ENCODE data around the gene ANO1. TPM values are rescaled to one million over a fixed set of nuclear protein-coding genes. Genes with fewer than 3 reads are reported as not detected.

The ANO1 gene
- polyA plus RNA-seq, 1 of the 3 experiments (the other 2 are of a cell fraction) = not detected

- no peak overlapping the region for H3K4me3 ChIP-seq (ENCODE audit: low read depth in 2 of 2, low read length in 1 of 2)
- no peaks in the 10 kb centered on the region for H3K9me3 ChIP-seq
- H3K4me1 ChIP-seq (ENCODE audit: control insufficient read depth in 1 of 2, insufficient read depth in 2 of 2, low read depth in 1 of 2, low read length in 1 of 2) = no peaks in the 10 kb centered on the region
- H3K4me2 ChIP-seq = no peak overlapping the region
- DNase-seq = no peak
- no peaks in the 10 kb centered on the region; the same call in 1 of the 2 replicates for H3K27me3 ChIP-seq (ENCODE audit: insufficient read depth)
- CTCF ChIA-PET = interaction anchor here (1.0 to 1.5 kb wide), 5 partner anchors 9 to 265 kb away, joined by 3 to 5 read pairs (median 3); no protein-coding TSS in a partner anchor
- H3F3A ChIP-seq (replicated peaks; ENCODE audit: insufficient read depth) = no peaks in the 10 kb centered on the region
- H3K27ac ChIP-seq (ENCODE audit: low read depth in 2 of 2, low read length in 1 of 2) = no peak overlapping the region
- H2AFZ ChIP-seq (ENCODE audit: low read depth) = no peak overlapping the region
- 55% methylated on average over 9 of the region's 17 CpGs for WGBS (ENCODE audit: low lambda C conversion rate)
- H3K79me2 ChIP-seq (ENCODE audit: insufficient read depth) = no peaks in the 10 kb centered on the region
- H3K36me3 ChIP-seq (replicated peaks in 1 of 2; ENCODE audit: control insufficient read depth in 1 of 2, insufficient read depth in 2 of 2, low read length in 1 of 2) = no peaks in the 10 kb centered on the region
- POLR2A ChIA-PET = no interaction called here
- TF ChIP-seq TEAD4 (IDR thresholded peaks at IDR 0.05; ENCODE audit: borderline replicate concordance, insufficient read depth) (no peak), MEF2A (IDR thresholded peaks at IDR 0.05; ENCODE audit: borderline replicate concordance, low read depth) (no peak), RAD21 (IDR thresholded peaks at IDR 0.05; ENCODE audit: low read length) (no peak), PBX3 (IDR thresholded peaks at IDR 0.05) (no peak), USF2 (IDR thresholded peaks at IDR 0.05; ENCODE audit: borderline replicate concordance, low read depth, low read length) (no peak), GABPA (IDR thresholded peaks at IDR 0.05; ENCODE audit: low read depth) (no peak), TAF1 (IDR thresholded peaks at IDR 0.05; ENCODE audit: borderline replicate concordance, low read depth, low read length) (no peak), SIN3A (IDR thresholded peaks at IDR 0.05; ENCODE audit: borderline replicate concordance, low read depth, low read length) (no peak), CTCF (IDR thresholded peaks at IDR 0.05) (no peak), FOXJ3 (CRISPR knock-in tag; IDR thresholded peaks at IDR 0.05) (no peak), TCF12 (IDR thresholded peaks at IDR 0.05) (no peak), REST (IDR thresholded peaks at IDR 0.05; ENCODE audit: low read depth, low read length) (no peak), RCOR1 (IDR thresholded peaks at IDR 0.05; ENCODE audit: low read length) (no peak), JUND (IDR thresholded peaks at IDR 0.05) (no peak), RXRA (IDR thresholded peaks at IDR 0.05; ENCODE audit: borderline replicate concordance, low read depth) (no peak), YY1 (IDR thresholded peaks at IDR 0.05; ENCODE audit: low read depth) (no peak), NFIC (IDR thresholded peaks at IDR 0.05; ENCODE audit: borderline replicate concordance) (no peak), FOXM1 (IDR thresholded peaks at IDR 0.05; ENCODE audit: low read depth) (no peak)
- no peaks in the 10 kb centered on the region for H3K9me2 ChIP-seq
- H4K20me1 ChIP-seq (ENCODE audit: insufficient read depth) = no peaks in the 10 kb centered on the region
- no peak overlapping the region for H3K9ac ChIP-seq
Observed at GRCh38 chr11:70174547-70175235, 96.6 kb downstream of the ANO1 start.
